Psoas muscle (tissue), 8 donors: ENCODE data around the gene ZNF107. TPM values are rescaled to one million over a fixed set of nuclear protein-coding genes. Genes with fewer than 3 reads are reported as not detected.

ENCODE experiments used
- ATAC-seq, 4 donors: fragments of 200-7000 bp; cut with Tn5 transposase; one replicate each; pipeline ENCODE4 v1.9.1; 2020; ENCODE audit warnings: moderate library complexity in 3 of 4, mild to moderate bottlenecking in 2 of 4
- DNase-seq, 2 donors: peaks; one replicate each; pipeline ENCODE4 v3.0.0-alpha.2; 2020
- H3K27ac ChIP-seq: fragments of 200-600 bp; one replicate; pipeline ENCODE4 v1.8.0; 2022
- H3K27me3 ChIP-seq, 3 donors: fragments of 200-600 bp in 1 of 3; one replicate each; pipeline versions ENCODE4 v1.6.1 to v1.8.0; 2013 to 2022; ENCODE audit warnings: low read length in 2 of 3, mild to moderate bottlenecking in 2 of 3, moderate library complexity in 1 of 3; ENCODE audit not compliant: insufficient read depth in 3 of 3
- H3K36me3 ChIP-seq, 2 donors: fragments of 200-600 bp in 1 of 2; one replicate each; pipeline versions ENCODE4 v1.6.1 to v1.8.0; 2013 to 2022; ENCODE audit warnings: low read depth in 1 of 2, mild to moderate bottlenecking in 1 of 2, moderate library complexity in 1 of 2; ENCODE audit not compliant: insufficient read depth in 1 of 2
- H3K4me1 ChIP-seq: fragments of 200-600 bp; one replicate; pipeline ENCODE4 v1.8.0; 2022
- H3K4me3 ChIP-seq: fragments of 200-600 bp; one replicate; pipeline ENCODE4 v1.8.0; 2022; ENCODE audit warnings: mild to moderate bottlenecking
- H3K9me3 ChIP-seq: fragments of 200-600 bp; one replicate; pipeline ENCODE4 v1.8.0; 2022
- WGBS, 3 donors: extraction: QIAGEN DNeasy Blood & Tissue Kit; methylation state at CpG; one replicate each; pipeline versions ENCODE4 v1.1.6 to v1.1.7; 2013; 5-methylcytosine and 5-hydroxymethylcytosine counted together
- intact Hi-C, 2 donors: fragments of 100-400 bp; cut with DNase I; formaldehyde crosslinking; loops; one replicate each; pipeline versions ENCODE4 v1.11.0 to v1.14.2; 2022
- polyA plus RNA-seq, 3 donors: library from polyadenylated mRNA; stranded (reverse); fragments of 200-250 nt; gene quantifications; one replicate each; pipeline ENCODE4 v1.2.3, GENCODE V29; 2013
- total RNA-seq, 4 donors: library from RNA; stranded (reverse); fragmentation: NEBNext Ultra II Directional in 2 of 4; extraction: Animal tissue kit (Norgen Biotek cat#: 25700) in 2 of 4; gene quantifications; one replicate each; pipeline versions ENCODE4 v1.2.1 to v1.2.4, GENCODE V29; 2021 to 2023
- TF ChIP-seq, protein P1 (sequence below): fragments of 200-600 bp; IDR thresholded peaks from one replicate; pipeline ENCODE4 v1.8.0; 2022; ENCODE audit warnings: antibody characterized with exemption
- donor health status: healthy with polysubstance abuse.
- donor health status: DM: no; HTN: no; CAD: no; lungs with moderate emphysema.
- donor health status: Bipolar disorder and iron deficiency.
- donor health status: healthy.
- donor health status: DM: yes; HTN: yes; CAD: no.
- donor health status: DM: no; HTN: no; CAD: no.
- donor health status: DM: no; HTN: no; CAD: no.
- donor health status: DM: yes; HTN: yes; CAD: no.

The ZNF107 gene
- total and polyA plus RNA-seq, 7 donors = 0.38 to 1.4 (median 1.2) TPM

DNA sequence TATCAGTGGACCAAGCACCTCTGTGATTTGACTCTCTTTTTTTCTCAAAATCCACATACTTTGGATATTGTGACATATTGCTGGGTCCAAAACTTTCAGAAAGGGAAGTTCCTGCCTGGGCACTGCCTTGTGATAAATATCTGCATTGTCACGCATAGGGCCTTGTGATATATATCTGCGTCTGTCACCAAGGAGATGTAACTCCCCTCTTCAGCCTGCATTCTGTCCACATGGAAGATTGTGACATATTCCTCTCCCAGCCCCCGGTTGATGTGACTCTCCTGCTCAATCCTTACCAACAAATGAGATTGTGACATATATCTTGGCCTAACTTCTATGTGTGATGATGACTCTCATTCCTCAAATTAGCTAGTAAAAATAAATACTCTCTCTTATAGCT lies 25.4 kb upstream of the ZNF107 start:
- TF ChIP-seq, protein P1, sequence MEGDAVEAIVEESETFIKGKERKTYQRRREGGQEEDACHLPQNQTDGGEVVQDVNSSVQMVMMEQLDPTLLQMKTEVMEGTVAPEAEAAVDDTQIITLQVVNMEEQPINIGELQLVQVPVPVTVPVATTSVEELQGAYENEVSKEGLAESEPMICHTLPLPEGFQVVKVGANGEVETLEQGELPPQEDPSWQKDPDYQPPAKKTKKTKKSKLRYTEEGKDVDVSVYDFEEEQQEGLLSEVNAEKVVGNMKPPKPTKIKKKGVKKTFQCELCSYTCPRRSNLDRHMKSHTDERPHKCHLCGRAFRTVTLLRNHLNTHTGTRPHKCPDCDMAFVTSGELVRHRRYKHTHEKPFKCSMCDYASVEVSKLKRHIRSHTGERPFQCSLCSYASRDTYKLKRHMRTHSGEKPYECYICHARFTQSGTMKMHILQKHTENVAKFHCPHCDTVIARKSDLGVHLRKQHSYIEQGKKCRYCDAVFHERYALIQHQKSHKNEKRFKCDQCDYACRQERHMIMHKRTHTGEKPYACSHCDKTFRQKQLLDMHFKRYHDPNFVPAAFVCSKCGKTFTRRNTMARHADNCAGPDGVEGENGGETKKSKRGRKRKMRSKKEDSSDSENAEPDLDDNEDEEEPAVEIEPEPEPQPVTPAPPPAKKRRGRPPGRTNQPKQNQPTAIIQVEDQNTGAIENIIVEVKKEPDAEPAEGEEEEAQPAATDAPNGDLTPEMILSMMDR = no peak
- intact Hi-C loops = no loop called here
- no peak for DNase-seq
- Histone ChIP-seq H3K36me3 (no peaks in the 10 kb centered on the region), H3K4me3 (no peak overlapping the region), H3K9me3 (no peaks in the 10 kb centered on the region), H3K27ac (no peak overlapping the region), H3K27me3 (no peaks in the 10 kb centered on the region), H3K4me1 (no peaks in the 10 kb centered on the region)
- no peak for ATAC-seq
- 42 to 82% (median 72%) methylated on average over 3 of the region's 3 CpGs for WGBS, 3 donors

DNA sequence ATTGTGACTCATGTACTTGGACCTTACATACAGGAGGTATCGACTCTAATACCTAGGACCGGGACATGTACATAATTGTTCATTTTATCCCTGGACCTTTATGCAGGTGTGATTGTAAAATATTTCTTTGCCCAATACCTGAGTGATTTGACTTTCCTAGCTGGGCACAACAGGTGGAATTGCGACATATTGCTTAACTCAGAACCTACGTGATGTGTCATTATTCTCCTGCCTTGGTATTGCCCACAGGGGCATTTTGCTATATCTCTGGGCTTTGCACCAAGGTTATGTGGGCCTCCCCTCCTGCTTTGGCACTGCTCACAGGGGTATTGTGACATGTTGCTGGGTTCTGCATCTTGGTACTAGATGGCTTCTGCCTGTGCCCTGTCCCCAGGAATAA lies 23.9 kb upstream of the ZNF107 start:
- H3K4me1 ChIP-seq = no peaks in the 10 kb centered on the region
- intact Hi-C loops = no loop called here
- H3K27ac ChIP-seq = no peak overlapping the region
- no peaks in the 10 kb centered on the region for H3K36me3 ChIP-seq
- no peaks in the 10 kb centered on the region for H3K27me3 ChIP-seq
- DNase-seq (no peak), ATAC-seq (no peak)
- H3K9me3 ChIP-seq = no peaks in the 10 kb centered on the region
- no peak overlapping the region for H3K4me3 ChIP-seq
- WGBS, 3 donors = 91 to 98% (median 93%) methylated on average over 4 of the region's 4 CpGs
- TF ChIP-seq, protein P1 = no peak

DNA sequence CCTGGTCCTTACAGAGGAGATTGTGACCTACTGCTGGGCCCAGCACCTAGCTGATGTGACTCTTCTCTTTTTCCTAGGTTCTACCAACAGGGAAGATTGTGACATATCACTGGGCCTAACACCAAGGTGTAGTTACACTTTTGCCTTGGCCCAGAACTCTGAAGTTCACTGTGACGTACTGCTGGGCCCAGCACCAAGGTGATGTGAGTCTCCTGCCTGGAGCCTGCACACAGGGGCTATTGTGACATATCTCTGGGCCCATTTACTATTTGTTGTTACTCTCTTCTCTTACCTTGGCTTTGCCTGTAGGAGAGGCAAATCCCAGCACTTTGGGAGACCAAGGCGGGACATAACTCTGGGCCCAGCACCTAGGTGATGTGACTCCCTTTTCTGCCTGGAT lies 23.1 kb upstream of the ZNF107 start:
- Histone ChIP-seq H3K27ac (no peak overlapping the region), H3K4me3 (no peak overlapping the region), H3K4me1 (no peaks in the 10 kb centered on the region), H3K36me3 (no peaks in the 10 kb centered on the region), H3K27me3 (no peaks in the 10 kb centered on the region), H3K9me3 (no peaks in the 10 kb centered on the region)
- DNase-seq (no peak), ATAC-seq (no peak)
- intact Hi-C loops = no loop called here
- TF ChIP-seq, protein P1 = no peak
- WGBS, 3 donors = 77 to 90% (median 88%) methylated on average over 2 of the region's 2 CpGs

DNA sequence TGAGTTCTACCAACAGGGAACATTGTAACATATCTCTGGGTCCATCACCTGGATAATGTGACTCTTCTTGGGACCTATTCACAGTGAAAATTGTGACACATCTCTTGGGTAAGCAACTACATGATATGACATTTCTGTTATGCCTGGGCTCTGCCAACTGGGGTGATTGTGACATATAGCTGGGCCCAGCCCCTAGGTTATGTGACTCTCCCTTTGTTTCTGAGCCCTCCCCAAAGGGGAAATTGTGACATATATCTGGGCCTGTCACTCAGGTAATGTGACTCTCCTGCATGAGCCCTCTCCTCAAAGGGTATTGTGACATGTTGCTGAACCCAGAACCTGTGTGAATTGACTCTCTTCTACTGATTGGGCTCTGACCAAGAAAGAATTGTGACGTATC lies 22.4 kb upstream of the ZNF107 start:
- H3K4me3 ChIP-seq = no peak overlapping the region
- ATAC-seq (no peak), DNase-seq (no peak)
- intact Hi-C loops = no loop called here
- WGBS, 3 donors = 41 to 48% (median 41%) methylated on average over 1 of the region's 1 CpG
- H3K9me3 ChIP-seq = no peaks in the 10 kb centered on the region
- no peaks in the 10 kb centered on the region for H3K36me3 ChIP-seq
- no peaks in the 10 kb centered on the region for H3K4me1 ChIP-seq
- no peak overlapping the region for H3K27ac ChIP-seq
- H3K27me3 ChIP-seq = no peaks in the 10 kb centered on the region
- TF ChIP-seq, protein P1 = no peak

DNA sequence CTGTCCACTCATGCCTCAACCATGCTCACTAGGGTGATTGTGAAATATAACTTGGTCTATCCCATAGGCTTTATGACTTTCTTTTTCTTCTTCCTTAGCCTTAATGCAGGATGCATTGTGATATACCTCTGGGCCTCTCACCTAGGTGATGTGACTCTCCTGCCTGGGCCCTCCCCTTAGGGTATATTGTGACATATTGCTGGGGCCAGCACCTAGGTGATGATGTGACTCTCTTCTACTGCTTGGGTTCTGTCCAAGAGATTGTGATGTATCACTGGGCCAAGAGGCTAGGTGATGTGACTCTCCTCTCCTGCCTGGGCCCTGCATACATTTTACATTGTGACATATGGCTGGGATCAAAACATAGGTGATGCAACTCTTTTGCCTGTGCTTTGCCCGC lies 14.7 kb upstream of the ZNF107 start:
- H3K9me3 ChIP-seq = no peaks in the 10 kb centered on the region
- TF ChIP-seq, protein P1 = no peak
- no peak overlapping the region for H3K4me3 ChIP-seq
- intact Hi-C loops = no loop called here
- WGBS, 3 donors = 89 to 97% (median 96%) methylated on average over 1 of the region's 1 CpG
- no peaks in the 10 kb centered on the region for H3K27me3 ChIP-seq
- ATAC-seq = no peak
- no peaks in the 10 kb centered on the region for H3K4me1 ChIP-seq
- DNase-seq = no peak
- no peak overlapping the region for H3K27ac ChIP-seq
- H3K36me3 ChIP-seq = no peaks in the 10 kb centered on the region
